Testis (tissue), 2 donors: ENCODE data around the gene R3HCC1L.

ENCODE experiments used
- POLR2A ChIP-seq: fragments of 450-650 bp; IDR thresholded peaks from one replicate; pipeline ENCODE4 v1.6.1; 2017; ENCODE audit warnings: antibody characterized with exemption, mild to moderate bottlenecking, moderate library complexity
- TF ChIP-seq, protein P1 (sequence below), 3 experiments: fragments of 450-650 bp in 2 of 3; fragments of 200-600 bp in 1 of 3; sonication (generic) in 1 of 3; IDR thresholded peaks; one replicate each; pipeline ENCODE4 v1.5.1; 2016 to 2019; ENCODE audit warnings: antibody characterized with exemption in 3 of 3, mild to moderate bottlenecking in 2 of 3, moderate library complexity in 1 of 3

DNA sequence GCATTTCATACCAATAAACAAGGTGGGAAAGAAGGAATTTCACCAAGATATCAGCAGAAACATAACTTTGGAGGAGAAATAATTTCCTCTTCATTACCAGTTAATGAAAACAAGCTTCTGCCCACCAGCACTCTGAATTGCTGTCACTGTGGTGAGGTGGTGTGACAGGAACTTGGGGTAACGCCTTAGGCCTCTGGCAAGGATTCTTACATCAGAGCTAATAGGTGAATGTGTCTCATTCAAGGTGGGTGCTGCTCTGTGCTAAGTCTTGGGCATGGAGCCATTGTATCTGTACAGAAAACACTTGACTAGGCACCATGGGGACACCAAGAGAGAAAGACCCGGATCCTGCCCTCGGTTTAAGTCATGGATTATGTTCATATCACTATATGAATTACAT lies 141.9 kb downstream of the R3HCC1L start:
- TF ChIP-seq, protein P1, sequence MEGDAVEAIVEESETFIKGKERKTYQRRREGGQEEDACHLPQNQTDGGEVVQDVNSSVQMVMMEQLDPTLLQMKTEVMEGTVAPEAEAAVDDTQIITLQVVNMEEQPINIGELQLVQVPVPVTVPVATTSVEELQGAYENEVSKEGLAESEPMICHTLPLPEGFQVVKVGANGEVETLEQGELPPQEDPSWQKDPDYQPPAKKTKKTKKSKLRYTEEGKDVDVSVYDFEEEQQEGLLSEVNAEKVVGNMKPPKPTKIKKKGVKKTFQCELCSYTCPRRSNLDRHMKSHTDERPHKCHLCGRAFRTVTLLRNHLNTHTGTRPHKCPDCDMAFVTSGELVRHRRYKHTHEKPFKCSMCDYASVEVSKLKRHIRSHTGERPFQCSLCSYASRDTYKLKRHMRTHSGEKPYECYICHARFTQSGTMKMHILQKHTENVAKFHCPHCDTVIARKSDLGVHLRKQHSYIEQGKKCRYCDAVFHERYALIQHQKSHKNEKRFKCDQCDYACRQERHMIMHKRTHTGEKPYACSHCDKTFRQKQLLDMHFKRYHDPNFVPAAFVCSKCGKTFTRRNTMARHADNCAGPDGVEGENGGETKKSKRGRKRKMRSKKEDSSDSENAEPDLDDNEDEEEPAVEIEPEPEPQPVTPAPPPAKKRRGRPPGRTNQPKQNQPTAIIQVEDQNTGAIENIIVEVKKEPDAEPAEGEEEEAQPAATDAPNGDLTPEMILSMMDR (IDR thresholded peaks at IDR 0.05): no peak
- TF ChIP-seq POLR2A: no peak
